ENCODE measurements around the gene SPOP.
A peak's percentile ranks its signal among the peaks of the same experiment; 100 is the strongest.
"Not testable (repeated sequence)": the region's sequence is repeated elsewhere in the genome, so short reads cannot be mapped to it uniquely, and the experiment has no call there.

SPOP gene

GRCh38 chr17:49570540-49571242 is 107.2 kb downstream of the SPOP start:
- no peak for DNase-seq

DNA sequence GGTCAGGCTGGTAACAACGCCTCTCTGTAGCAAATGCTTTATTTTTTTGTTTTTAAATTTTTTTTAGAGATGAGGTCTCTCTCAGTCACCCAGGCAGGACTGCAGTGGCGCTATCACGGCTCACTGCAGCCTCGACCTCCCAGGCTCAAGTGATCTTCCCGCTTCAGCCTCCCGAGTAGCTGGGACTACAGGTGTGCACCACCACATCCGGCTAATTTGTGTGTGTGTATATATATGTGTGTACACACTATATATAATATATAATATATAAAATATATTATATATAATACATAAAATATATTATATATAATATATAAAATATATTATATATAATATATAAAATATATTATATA is 109.2 kb downstream of the SPOP start:
- DNase-seq: not testable (repeated sequence)

DNA sequence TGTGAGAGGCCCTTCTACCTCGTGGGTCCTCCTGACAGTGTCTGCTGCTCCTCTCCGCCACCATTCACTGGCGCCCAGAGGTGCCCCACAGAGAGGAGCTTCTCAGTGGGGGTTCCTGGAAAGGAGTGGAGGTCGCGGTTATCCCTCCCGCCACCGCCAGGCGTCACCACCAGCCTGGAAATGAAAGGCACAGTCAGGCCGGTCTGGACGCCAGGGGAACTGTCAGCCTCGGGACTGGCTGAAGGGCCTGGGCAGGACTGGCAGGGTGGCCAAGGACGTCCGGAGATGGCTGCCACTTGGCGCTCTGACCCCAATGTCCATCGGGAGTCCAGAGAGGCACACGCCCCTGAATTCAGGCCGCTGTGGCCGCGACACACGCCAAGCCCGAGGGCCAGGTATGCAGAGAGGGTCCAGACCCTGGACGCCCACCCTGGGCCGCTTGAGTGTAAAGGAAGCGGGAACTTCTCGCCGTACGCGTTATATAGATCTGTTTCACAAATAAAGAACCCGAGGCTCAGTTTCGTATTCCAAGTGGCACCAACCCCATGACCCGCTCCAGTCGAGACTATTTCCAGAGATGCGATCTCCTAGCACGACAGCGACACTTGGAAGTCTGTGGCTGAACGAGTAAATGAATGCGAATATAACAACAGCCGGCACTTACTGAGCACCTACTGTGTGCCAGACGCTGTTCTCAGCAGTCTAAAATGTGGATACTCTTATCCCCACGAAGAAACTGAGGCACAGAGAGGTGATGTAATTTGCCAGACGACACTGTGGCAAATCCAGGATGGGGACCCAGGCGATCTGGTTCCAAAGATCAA is 109.8 kb downstream of the SPOP start:
- DNase-seq: peak; percentile 82 to 83

- DNase-seq: no peak
Observed at GRCh38 chr17:49567104-49567521, 110.8 kb downstream of the SPOP start.

DNA sequence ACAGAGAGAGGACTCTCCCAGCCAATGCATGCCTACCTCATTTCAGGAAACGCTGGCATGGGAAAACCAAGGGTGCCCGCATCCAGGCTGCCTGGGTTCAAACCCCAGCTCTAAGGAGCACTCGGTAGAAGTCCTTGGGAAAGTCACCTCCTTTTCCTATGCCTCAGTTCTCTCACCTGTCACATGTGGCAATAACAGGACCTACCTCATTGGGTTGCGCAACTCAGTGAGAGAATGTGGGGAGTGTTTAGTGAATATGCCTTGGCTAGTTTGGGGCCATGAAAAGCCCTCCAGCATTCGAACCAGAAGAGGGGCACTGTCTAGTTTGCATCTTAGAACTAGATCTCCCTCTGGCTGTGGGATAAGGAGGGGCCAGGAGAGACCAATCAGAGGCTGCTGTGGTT is 111.2 kb downstream of the SPOP start:
- DNase-seq: no peak

DNA sequence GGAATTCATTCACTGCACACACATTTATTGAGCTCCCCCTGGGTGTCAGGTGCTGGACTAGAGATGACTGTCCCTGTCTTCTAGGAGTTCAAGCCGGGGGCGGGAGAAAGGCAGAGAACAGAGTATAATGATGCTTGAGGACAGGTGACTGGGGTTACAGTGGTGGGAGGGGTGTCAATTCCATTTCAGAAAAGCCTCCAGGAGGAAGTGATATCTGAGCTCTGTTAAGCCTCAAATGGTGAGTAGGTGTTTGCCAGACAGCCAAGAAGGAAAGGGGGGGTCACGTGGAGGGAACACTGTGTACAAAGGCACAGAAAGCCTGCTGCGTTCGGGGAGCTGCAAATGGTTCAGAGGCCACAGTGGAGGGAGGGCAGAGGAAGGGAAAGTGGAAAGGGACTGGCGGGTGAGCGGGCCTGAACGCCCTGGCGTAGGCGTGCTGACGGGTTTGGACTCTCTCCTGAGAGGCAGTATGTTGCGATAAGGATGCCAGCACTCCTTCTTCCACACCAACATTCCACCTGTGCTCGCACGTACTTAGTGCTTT is 111.9 kb downstream of the SPOP start:
- DNase-seq: peak; percentile 26 to 59

- DNase-seq: no peak
Observed at GRCh38 chr17:49564638-49565037, 113.3 kb downstream of the SPOP start.

DNA sequence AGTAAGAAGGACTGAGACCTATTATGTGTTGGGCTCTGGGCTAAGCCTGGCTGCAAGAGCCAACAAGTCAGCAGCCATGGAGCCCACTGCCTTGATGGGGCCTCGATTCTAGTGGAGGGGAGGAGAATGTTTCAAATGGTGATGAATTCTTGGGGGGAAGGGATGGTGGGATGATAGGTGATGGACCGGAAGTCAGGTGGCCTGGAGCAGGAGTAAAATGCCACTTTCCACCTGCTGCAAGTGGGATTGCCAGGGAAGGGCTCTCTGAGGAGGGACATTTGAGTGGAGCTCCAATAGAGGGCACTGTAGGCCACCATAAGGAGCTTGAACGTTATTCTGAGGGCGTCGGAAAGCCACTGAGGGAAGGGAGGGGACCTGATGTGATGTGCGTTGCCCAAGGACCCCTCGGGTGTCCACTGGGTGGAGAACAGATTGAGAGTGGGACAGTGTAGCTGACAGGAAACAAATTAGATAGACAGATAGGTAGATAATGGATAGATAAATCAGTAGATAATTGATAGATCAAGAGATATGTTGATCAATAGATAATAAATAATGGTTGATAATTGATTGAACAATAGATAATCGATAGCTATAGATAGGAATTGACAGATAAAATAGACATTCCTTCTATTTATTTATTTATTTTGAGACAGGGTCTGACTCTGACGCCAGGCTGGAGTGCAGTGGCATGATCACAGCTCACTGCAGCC is 120.4 kb downstream of the SPOP start:
- peak; percentile 77 to 78 for DNase-seq

- peak; percentile 85 to 86 for DNase-seq
Observed at GRCh38 chr17:49556223-49556943, 121.5 kb downstream of the SPOP start.

DNA sequence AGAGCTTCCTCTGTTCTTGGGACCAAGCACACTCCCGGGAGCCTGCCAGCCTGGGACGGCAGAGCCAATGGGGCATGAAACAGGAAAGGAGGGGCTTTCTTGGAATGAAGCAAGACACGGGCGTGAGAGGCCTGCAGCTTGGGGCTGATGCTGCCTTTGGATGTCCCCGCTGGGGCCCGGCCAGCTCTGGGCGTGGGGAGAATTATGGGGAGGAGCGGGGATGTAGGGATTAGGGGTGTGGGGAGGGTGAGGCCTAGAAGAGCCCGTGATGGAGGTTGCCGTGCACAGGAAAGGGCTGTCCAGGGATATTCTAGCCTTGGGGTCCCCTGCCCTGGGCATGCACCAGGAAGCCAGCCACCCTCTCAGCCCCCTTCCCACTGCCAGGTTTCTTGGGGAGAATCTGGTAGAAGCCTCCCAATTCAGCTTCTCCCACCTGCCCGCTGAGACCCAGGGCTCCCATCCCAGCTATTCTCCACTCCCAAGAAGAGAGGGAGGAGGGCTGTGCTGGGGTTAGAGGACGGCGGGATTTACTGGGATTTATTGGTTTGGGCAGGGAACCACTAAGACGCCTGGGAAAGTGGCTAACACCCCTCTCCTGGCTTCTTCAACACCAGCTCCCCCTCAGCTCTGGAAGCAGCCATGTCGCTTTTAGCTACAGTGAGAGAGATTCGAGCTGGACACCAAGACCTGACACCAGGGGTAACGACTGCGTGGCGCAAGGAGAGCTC is 122.2 kb downstream of the SPOP start:
- no peak for DNase-seq

GRCh38 chr17:49554694-49555494 is 123.0 kb downstream of the SPOP start:
- DNase-seq: no peak

DNA sequence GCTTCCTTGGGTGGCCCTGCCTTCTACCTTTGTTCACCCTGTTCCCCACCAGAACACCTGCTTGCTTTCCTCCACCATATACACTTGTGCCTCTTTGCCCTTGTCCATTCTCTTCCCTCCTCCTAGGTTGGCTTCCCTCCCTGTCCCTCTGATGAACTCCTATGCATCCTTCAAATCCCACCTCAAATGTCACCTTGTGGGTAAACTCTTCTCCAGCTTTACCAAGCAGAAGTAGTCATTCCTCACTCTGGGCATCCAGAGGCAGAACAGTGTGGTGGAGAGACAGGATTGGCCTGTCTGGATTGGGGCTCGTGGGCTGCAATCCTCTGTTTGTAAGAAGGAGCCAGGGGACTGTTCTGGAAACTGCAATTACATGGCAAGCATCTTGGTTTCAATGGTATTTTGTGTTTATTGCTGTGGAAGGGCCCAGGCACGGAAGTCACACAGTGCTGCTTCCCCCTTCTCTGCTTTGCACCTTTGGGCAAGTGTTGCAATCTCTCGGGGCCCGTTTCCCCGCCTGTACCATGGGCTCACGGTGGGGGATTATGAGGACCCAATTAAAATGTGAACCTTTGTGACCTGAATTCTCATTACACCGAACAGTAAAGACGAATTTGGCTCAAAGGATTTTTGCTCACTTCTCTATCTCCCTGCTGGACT is 124.1 kb downstream of the SPOP start:
- DNase-seq: no peak

DNA sequence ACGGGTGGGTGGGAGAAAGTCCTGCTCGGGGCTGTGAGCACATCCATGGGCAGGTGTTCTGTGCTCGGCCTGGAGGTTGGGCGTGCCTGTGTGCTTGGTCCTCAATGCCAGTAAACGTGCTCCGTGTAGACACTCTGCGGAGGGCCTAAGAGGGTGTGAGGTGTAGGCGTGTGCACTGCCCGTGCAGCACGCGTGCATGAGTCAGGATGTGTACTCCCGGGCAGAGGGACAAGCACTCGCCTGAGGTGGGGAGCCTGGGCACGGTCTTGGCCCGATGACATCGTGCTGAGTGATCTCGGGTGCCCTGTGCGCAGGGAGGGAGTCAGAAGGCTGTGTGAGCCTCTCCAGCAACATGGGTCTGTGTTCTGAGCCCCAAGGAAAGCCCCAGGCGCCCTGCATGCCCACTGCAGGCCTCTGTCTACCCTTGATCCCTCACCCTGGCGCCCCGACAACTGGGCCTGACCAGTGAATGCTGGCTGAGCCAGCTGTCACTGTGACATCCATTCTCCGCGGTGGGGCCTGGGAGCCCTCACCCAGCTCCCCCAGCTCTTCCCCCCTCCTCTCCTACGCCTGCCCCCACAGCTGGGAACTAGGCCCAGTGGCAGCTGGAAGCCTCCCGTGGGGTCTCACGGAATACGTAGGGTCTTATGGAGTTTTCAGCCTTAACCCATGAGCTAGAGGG is 125.7 kb downstream of the SPOP start:
- no peak for DNase-seq

GRCh38 chr17:49551221-49552069 is 126.5 kb downstream of the SPOP start:
- DNase-seq: no peak

GRCh38 chr17:49550764-49551163 is 127.1 kb downstream of the SPOP start:
- DNase-seq: not testable (repeated sequence)

GRCh38 chr17:49549691-49550678 is 127.9 kb downstream of the SPOP start:
- DNase-seq: no peak

DNA sequence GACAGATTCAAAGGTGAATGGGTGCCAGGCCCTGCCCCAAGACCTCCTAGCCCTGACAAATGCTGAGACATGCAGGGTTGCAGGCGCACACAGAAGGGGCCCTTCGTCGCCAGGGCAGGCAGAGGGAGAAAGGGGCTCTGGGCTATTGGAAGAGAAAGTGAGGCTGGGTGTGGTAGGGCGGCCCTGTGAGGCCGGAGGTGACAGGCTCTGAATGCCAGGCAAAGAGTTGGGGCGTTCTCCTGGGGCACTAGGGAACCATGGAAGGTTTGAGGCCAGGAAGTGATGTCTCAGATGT is 128.6 kb downstream of the SPOP start:
- DNase-seq: no peak

All from NCI-H2081 (cell line).